Neural progenitor cell (in vitro differentiated cells): ENCODE results near the gene GAB2. TPM values are rescaled to one million over a fixed set of nuclear protein-coding genes. Genes with fewer than 3 reads are reported as not detected.

Source experiments
- DNase-seq: peaks from one replicate; pipeline ENCODE4 v3.0.0-alpha.2; 2016; ENCODE audit warnings: low spot score
- H2AFZ ChIP-seq: fragments of 200-600 bp; sonication (generic); replicated peaks from 2 replicates; pipeline ENCODE4 v1.6.1; 2016; ENCODE audit warnings: antibody characterized with exemption
- H3F3A ChIP-seq: fragments of 200-600 bp; sonication (generic); 2 replicates; pipeline ENCODE4 v1.6.1; 2016; ENCODE audit warnings: antibody characterized with exemption, low read depth
- H3K27ac ChIP-seq: fragments of 200-600 bp; sonication (generic); 2 replicates; pipeline ENCODE4 v1.5.1; 2016; ENCODE audit warnings: mild to moderate bottlenecking
- H3K27me3 ChIP-seq: fragments of 200-600 bp; sonication (generic); 2 replicates; pipeline ENCODE4 v1.6.1; 2016; ENCODE audit warnings: mild to moderate bottlenecking, moderate library complexity
- H3K36me3 ChIP-seq: fragments of 200-600 bp; sonication (generic); 2 replicates; pipeline ENCODE4 v1.5.1; 2016
- H3K4me1 ChIP-seq: fragments of 200-600 bp; sonication (generic); 2 replicates; pipeline ENCODE4 v1.6.1; 2016; ENCODE audit warnings: mixed run types
- H3K4me2 ChIP-seq: fragments of 200-600 bp; sonication (generic); 2 replicates; pipeline ENCODE4 v1.6.1; 2016
- H3K4me3 ChIP-seq: fragments of 200-600 bp; sonication (generic); 2 replicates; pipeline ENCODE4 v1.5.1; 2016
- H3K79me2 ChIP-seq: fragments of 200-600 bp; sonication (generic); 2 replicates; pipeline ENCODE4 v1.6.1; 2016; ENCODE audit warnings: low read depth
- H3K9ac ChIP-seq: fragments of 200-600 bp; sonication (generic); 2 replicates; pipeline ENCODE4 v1.6.1; 2016
- H3K9me3 ChIP-seq: fragments of 200-600 bp; sonication (generic); 2 replicates; pipeline ENCODE4 v1.5.1; 2016; ENCODE audit warnings: low read depth
- H4K20me1 ChIP-seq: fragments of 200-600 bp; sonication (generic); 2 replicates; pipeline ENCODE4 v1.6.1; 2016; ENCODE audit warnings: low read depth
- H3K27ac Mint-ChIP-seq: 3 replicates; pipeline ENCODE4 v1.8.0; 2021; ENCODE audit warnings: mixed read lengths
- H3K27me3 Mint-ChIP-seq: 2 replicates; pipeline ENCODE4 v1.8.0; 2022; ENCODE audit warnings: low read depth, mild to moderate bottlenecking, inconsistent platforms, moderate library complexity, mixed read lengths; ENCODE audit not compliant: insufficient read depth
- H3K36me3 Mint-ChIP-seq: 3 replicates; pipeline ENCODE4 v1.8.0; 2021; ENCODE audit warnings: mixed read lengths
- H3K4me1 Mint-ChIP-seq: 3 replicates; pipeline ENCODE4 v1.8.0; 2021; ENCODE audit warnings: mixed read lengths
- H3K4me3 Mint-ChIP-seq: 3 replicates; pipeline ENCODE4 v1.8.0; 2021; ENCODE audit warnings: mild to moderate bottlenecking, moderate library complexity, mixed read lengths
- H3K9me3 Mint-ChIP-seq: 3 replicates; pipeline ENCODE4 v1.8.0; 2020; ENCODE audit warnings: mixed read lengths
- EZH2 ChIP-seq: fragments of 200-600 bp; sonication (generic); IDR thresholded peaks from 2 replicates; pipeline ENCODE4 v1.6.1; 2017; ENCODE audit warnings: antibody characterized with exemption, mild to moderate bottlenecking, moderate library complexity
- EZH2phosphoT487 ChIP-seq: fragments of 200-600 bp; sonication (generic); IDR thresholded peaks from 2 replicates; pipeline ENCODE4 v1.6.1; 2017; ENCODE audit warnings: antibody characterized with exemption
- total RNA-seq: library from RNA; depleted of rRNA; stranded (reverse); fragments of >200 nt; gene quantifications from 2 replicates; pipeline ENCODE4 v1.2.3, GENCODE V29; 2015; ENCODE audit warnings: low replicate concordance
- TF ChIP-seq, protein P1 (sequence below): fragments of 200-600 bp; sonication (generic); IDR thresholded peaks from 2 replicates; pipeline ENCODE4 v1.5.1; 2017; ENCODE audit warnings: antibody characterized with exemption, mild to moderate bottlenecking

GAB2 gene
- total RNA-seq, 1 donor from 2014 or later: 11.1 TPM

DNA sequence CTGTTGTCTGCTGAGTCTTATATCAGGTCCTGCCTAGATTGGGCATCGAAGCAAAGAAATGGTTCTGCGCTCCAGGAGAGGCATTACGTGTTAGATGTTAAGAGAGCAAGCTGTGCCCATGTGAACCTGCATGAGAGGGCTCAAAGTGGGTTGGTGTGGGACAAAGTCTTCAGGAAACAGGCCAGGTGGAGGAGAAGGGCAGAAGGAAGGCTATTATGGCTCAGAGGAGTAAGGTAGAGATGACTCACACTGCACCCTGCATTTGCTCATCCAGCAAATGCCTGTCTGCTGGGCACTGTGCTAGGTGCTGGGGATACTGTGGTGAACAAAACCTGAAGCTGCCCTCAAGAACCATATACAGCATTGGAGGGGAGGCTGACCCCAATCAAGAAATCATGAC lies 223.1 kb downstream of the GAB2 start:
- no peak overlapping the region for H2AFZ ChIP-seq
- H3K9me3 Mint-ChIP-seq: no peaks in the 10 kb centered on the region
- H3K36me3 Mint-ChIP-seq: peaks cover 2% of the 10 kb centered on the region
- no peaks in the 10 kb centered on the region for H3K27me3 ChIP-seq
- no peak overlapping the region for H3K4me2 ChIP-seq
- peak overlapping the region; percentile 22 for H3K27ac Mint-ChIP-seq
- TF ChIP-seq, protein P1, sequence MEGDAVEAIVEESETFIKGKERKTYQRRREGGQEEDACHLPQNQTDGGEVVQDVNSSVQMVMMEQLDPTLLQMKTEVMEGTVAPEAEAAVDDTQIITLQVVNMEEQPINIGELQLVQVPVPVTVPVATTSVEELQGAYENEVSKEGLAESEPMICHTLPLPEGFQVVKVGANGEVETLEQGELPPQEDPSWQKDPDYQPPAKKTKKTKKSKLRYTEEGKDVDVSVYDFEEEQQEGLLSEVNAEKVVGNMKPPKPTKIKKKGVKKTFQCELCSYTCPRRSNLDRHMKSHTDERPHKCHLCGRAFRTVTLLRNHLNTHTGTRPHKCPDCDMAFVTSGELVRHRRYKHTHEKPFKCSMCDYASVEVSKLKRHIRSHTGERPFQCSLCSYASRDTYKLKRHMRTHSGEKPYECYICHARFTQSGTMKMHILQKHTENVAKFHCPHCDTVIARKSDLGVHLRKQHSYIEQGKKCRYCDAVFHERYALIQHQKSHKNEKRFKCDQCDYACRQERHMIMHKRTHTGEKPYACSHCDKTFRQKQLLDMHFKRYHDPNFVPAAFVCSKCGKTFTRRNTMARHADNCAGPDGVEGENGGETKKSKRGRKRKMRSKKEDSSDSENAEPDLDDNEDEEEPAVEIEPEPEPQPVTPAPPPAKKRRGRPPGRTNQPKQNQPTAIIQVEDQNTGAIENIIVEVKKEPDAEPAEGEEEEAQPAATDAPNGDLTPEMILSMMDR: no peak
- TF ChIP-seq EZH2 (no peak), EZH2phosphoT487 (no peak)
- peak overlapping the region; percentile 0 for H3K4me3 Mint-ChIP-seq
- H4K20me1 ChIP-seq: no peaks in the 10 kb centered on the region
- H3K79me2 ChIP-seq: no peaks in the 10 kb centered on the region
- no peak overlapping the region for H3K9ac ChIP-seq
- no peaks in the 10 kb centered on the region for H3F3A ChIP-seq
- no peak for DNase-seq
- H3K36me3 ChIP-seq: no peaks in the 10 kb centered on the region
- no peak overlapping the region for H3K4me3 ChIP-seq
- no peaks in the 10 kb centered on the region for H3K9me3 ChIP-seq
- H3K4me1 ChIP-seq: peaks cover 4% of the 10 kb centered on the region
- H3K27me3 Mint-ChIP-seq: peaks cover 2% of the 10 kb centered on the region
- peaks cover 42% of the 10 kb centered on the region for H3K4me1 Mint-ChIP-seq
- H3K27ac ChIP-seq: no peak overlapping the region

DNA sequence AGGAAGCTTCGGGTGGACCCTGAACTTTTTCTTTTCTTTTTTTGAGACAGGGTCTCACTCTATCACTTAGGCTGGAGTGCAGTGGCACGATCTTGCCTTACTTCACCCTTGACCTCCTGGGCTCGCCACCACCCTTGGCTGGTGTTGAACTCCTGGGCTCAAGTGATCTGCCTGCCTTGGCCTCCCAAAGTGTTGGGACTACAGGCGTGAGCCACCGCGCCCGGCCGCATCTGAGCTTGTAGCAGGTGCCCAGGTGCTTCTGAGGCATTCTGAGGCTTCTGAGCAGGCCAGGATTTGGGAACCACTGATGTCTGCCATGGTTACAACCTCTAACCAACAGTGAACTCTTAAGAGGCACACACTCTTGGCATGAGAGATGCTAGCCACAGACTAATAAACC lies 223.8 kb downstream of the GAB2 start:
- Histone ChIP-seq H3K27ac (no peak overlapping the region), H2AFZ (no peak overlapping the region), H3K4me1 (peaks cover 8% of the 10 kb centered on the region), H3K4me2 (no peak overlapping the region), H4K20me1 (no peaks in the 10 kb centered on the region), H3K4me3 (no peak overlapping the region), H3K9me3 (no peaks in the 10 kb centered on the region), H3K9ac (no peak overlapping the region), H3K27me3 (no peaks in the 10 kb centered on the region), H3K79me2 (no peaks in the 10 kb centered on the region), H3F3A (no peaks in the 10 kb centered on the region), H3K36me3 (no peaks in the 10 kb centered on the region)
- Mint-ChIP-seq H3K4me3 (no peak overlapping the region), H3K9me3 (no peaks in the 10 kb centered on the region), H3K4me1 (peaks cover 42% of the 10 kb centered on the region), H3K36me3 (peaks cover 2% of the 10 kb centered on the region), H3K27me3 (peaks cover under 1% of the 10 kb centered on the region), H3K27ac (no peak overlapping the region)
- no peak for DNase-seq
- TF ChIP-seq, protein P1: no peak
- no peak for TF ChIP-seq EZH2phosphoT487
- no peak for TF ChIP-seq EZH2

DNA sequence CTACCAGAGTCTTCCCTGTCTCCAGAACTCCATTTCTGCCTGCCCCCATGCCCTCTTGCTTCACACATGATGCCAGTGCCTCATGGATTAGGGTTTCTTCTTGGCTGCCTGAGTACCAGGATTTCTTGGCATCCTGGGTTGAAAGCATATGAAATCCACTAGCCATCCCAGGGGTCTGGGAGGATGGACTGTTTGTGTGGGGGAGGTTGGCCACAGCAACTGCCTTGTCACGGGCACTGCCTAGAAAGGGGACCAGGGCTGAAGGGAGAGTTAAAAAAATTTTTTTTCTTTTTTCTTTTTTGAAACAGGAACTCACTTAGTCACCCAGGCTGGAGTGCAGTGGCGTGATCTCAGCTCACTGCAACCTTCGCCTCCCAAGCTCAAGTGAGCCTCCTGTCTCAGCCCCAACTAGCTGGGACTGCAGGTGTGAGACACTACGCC lies 224.7 kb downstream of the GAB2 start:
- no peaks in the 10 kb centered on the region for H3K36me3 ChIP-seq
- peaks cover 8% of the 10 kb centered on the region for H3K4me1 ChIP-seq
- DNase-seq: no peak
- no peak overlapping the region for H3K4me3 ChIP-seq
- no peaks in the 10 kb centered on the region for H3K27me3 ChIP-seq
- no peak overlapping the region for H2AFZ ChIP-seq
- H3K9me3 ChIP-seq: no peaks in the 10 kb centered on the region
- Mint-ChIP-seq H3K27ac (no peak overlapping the region), H3K4me3 (no peak overlapping the region), H3K4me1 (peaks cover 45% of the 10 kb centered on the region), H3K36me3 (peaks cover 2% of the 10 kb centered on the region), H3K27me3 (peaks cover 2% of the 10 kb centered on the region), H3K9me3 (no peaks in the 10 kb centered on the region)
- no peaks in the 10 kb centered on the region for H3K79me2 ChIP-seq
- H3F3A ChIP-seq: no peaks in the 10 kb centered on the region
- TF ChIP-seq EZH2 (no peak), EZH2phosphoT487 (no peak)
- TF ChIP-seq, protein P1: no peak
- no peaks in the 10 kb centered on the region for H4K20me1 ChIP-seq
- H3K27ac ChIP-seq: no peak overlapping the region
- H3K4me2 ChIP-seq: no peak overlapping the region
- H3K9ac ChIP-seq: no peak overlapping the region
